IPS DF 4.7 (cell line): ENCODE data around the gene LRIG1.
A peak's percentile ranks its signal among the peaks of the same experiment; 100 is the strongest.
"Not testable (repeated sequence)": the region's sequence is repeated elsewhere in the genome, so short reads cannot be mapped to it uniquely, and the experiment has no call there.

Experiments used
- DNase-seq: peaks from one replicate; pipeline ENCODE4 v3.0.0-alpha.2; 2013; ENCODE audit warnings: low spot score; ENCODE audit errors: extremely low read depth

The LRIG1 gene

DNA sequence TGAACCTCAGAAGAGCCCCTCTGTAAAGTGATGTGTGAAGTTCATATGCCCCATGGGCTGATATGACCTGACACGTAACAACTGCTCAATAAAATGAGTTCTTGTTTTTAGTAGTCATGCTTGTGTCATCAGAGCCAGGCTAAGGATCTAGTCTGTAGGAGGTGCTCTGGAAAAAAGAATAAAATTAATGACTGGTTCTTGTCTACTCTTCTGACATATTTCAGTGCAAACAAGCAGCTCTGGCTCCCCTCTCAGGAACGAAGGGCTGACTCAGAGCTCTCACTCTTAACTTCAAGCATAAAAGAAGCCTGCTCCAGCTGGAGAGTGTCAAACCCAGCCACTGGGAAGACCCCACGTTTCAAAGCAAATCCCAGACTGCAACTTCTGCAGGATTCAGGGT, 77.0 kb downstream of the LRIG1 start:
- no peak for DNase-seq

DNA sequence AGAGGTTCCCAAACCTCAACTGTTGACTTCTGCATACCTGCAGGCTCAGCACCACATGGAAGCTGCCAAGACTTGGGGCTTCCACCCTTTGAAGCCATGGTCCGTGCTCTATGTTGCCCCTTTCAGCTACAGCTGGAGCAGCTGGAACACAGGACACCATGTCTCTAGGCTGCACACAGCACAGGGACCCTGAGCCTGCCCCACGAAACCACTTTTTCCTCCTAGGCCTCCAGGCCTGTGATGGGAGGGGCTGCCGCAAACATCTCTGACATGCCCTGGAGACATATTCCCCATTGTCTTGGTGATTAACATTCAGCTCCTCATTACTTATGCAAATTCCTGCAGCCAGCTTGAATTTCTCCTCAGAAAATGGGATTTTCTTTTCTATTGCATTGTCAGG, 78.9 kb downstream of the LRIG1 start:
- DNase-seq, result not testable (repeated sequence)

DNA sequence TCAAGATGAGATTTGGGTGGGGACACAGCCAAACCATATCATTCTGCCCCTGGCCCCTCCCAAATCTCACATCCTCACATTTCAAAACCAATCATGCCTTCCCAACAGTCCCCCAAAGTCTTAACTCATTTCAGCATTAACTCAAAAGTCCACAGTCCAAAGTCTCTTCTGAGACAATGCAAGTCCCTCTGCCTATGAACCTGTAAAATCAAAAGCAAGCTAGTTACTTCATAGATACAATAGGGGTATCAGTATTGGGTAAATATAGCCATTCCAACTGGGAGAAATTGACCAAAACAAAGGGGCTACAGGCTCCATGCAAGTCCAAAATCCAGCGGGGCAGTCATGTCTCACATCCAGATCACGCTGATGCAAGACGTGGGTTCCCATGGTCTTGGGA, 79.7 kb downstream of the LRIG1 start:
- DNase-seq, result not testable (repeated sequence)

- DNase-seq, result no peak
Observed at GRCh38 chr3:66419036-66419435, 81.8 kb downstream of the LRIG1 start.

DNA sequence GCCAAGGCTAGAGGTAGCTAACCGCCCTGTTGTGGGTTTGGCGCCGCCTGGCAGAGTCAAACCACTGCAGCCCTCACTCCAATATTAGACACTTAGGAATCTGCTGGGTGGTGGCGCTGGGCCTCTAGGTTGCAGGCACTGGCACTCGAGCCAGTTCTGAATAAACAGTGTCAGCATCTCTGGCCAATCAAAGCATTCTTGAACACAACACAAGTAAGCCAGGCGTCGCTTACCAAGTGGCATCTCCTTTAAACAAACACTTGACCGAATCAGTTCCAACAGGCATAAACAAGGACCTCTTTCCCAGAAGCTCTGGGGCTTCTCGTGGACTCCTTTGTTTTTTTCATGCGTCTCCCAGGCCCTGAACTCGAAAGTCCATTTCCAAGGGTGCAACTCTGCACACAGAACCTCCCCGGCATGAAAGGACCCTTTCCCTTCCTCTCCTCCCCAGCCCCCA, 82.3 kb downstream of the LRIG1 start:
- DNase-seq, result no peak

GRCh38 chr3:66416556-66417304, 84.1 kb downstream of the LRIG1 start:
- DNase-seq, result no peak

GRCh38 chr3:66415867-66416428, 84.9 kb downstream of the LRIG1 start:
- no peak for DNase-seq

DNA sequence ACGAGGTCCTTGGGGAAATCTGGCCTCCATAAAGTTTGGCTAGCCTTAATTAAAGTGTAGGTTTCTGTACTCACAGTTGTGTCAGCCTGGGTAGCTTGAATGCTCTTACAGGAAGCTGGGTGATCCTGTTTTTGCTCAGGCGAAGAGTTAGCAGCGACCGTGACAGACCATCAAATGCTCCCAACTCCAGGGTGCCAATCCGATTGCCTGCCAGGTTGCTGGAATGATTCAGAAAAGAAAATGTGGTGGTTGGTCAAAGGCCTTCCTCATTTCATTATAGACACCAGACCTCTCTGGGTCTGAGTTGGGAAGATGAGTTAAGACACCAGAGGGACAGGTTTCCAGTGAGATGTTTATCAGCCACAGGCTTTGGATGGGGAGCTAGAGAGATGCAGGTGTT, 86.0 kb downstream of the LRIG1 start:
- DNase-seq, result no peak

DNA sequence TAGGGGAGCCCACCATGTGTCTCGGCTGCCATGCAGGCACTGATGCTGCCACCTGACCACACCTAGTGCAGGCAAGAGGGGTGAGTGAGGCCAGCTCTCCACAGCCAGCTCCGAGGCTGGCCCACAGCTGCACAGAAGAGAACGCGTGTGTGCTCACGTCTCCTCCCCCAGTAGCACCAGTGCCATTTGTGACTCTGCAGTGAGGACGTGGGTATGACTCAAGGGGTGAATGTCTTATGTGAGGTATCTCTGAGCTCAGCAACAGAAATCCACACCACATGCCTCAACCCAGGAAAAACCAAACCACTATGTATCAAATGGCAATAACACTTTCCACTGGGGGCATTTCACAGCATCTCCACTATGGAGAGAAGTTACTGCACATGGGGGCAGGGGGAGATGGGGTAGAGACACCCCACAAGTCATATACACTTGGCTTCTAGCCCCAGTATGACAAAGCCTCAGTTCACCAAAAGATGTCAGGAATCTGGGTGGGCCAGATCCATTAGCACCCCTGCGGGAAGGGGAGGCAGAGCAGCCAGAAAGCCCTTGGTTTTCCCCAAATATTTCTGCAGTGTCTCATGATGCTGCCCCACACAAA, 87.6 kb downstream of the LRIG1 start:
- no peak for DNase-seq

GRCh38 chr3:66411961-66412887, 88.6 kb downstream of the LRIG1 start:
- no peak for DNase-seq

DNA sequence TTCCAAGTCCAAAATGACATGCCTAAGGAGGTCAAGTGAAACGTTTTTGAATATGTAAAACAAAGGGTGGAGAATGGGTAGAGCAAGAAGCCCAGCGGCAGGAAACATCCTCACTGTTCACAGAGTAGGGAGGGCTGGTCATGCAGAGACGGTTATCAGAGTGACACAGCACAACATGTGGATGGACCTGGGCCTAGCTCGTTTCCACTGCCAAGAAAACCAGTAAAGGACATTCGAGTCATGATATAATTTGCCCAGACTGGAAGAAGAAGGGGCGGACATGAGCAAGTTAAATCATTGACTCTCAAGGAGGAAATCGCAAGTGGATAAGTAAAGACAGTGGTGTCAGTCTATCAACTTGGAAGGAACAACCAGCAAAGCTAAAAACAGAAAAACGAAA, 89.3 kb downstream of the LRIG1 start:
- no peak for DNase-seq

- no peak for DNase-seq
Observed at GRCh38 chr3:66410976-66411375, 89.8 kb downstream of the LRIG1 start.

- DNase-seq, result no peak
Observed at GRCh38 chr3:66409771-66410754, 90.8 kb downstream of the LRIG1 start.

DNA sequence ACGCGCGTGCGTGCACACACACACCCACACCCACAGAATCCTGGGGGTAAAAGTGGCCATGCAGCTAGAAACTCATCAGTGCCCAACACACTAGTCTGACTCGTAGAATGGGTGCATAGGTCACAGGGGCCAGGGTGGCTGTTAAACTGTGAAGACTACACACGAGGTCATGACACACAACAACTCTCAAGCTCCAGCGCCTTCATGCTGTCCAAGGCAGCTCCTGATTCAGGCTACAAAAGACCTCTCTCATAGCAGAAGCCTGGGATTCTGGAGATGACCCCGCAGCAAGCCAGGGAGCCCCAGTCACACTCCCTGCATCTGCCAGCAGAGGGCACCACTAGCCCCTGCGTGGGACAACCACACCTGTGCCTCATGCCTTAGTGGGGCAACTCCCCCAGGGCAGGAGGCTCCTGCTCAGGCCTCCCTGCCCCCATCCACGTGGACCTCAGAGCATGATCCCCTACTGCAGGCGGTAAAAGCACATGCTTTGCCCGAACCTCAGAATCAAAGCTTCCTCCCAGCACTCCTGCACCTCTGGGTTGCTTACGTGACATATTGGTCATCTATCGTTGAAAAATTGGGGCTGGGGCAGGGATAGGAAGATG, 93.1 kb downstream of the LRIG1 start:
- DNase-seq, result peak; percentile 16

DNA sequence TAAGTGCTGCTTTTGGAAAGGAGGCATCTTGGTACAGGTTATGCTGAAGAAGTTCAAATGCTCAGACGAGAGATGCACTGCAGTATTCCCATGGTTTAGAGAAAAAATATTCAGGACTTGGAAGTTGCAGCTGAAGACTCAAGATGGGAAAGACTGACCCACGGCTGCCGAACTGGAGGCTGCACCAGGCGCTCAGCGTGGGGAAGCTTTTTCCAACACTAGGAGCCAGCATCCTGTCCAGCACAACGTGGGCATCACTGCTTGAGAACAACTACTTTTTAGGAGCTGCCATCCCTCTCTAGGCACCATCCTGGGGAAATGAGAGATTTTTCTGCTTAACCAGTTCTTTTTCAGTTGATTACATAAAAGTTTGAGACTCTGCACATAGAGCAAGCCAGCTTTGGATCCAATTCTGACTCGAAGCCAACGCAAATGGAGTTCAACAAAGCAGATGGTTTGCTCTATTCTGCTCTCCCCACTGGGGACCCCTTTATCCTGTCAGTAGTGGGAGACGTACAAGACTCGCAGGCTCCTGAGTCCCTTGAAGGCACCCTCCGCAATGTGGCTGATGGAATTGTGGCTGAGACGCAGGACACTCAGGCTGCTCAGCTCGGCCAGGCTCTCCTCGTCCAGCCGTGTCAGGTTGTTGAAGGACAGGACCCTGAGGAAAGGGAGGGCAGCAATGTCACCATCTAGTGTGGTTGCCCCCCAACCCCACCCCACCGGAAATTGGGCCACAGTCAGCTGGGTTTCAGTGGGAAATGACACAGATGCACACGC, 93.8 kb downstream of the LRIG1 start:
- DNase-seq, result no peak

DNA sequence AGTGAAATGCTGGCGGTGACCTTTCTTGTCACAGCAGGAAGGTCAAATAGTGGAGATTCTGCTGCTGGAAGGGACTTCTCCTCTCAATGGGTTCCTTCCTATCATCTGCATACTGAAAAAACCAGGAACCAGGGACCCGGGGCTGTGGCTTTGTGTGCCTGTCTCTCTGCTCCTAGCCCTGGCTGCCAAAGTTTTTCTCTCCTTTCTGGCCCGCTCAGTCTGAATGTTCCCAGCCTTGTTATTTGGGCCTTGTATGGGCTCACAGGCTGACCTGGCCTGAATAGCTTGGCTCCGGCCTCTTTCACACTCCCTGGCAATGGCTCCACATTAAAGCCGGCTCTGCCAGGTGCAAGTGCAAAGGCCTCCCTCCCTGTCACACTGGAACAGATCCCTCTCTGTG, 94.7 kb downstream of the LRIG1 start:
- no peak for DNase-seq

GRCh38 chr3:66405701-66406091, 95.1 kb downstream of the LRIG1 start:
- no peak for DNase-seq

- DNase-seq, result no peak
Observed at GRCh38 chr3:66404903-66405700, 95.7 kb downstream of the LRIG1 start.

DNA sequence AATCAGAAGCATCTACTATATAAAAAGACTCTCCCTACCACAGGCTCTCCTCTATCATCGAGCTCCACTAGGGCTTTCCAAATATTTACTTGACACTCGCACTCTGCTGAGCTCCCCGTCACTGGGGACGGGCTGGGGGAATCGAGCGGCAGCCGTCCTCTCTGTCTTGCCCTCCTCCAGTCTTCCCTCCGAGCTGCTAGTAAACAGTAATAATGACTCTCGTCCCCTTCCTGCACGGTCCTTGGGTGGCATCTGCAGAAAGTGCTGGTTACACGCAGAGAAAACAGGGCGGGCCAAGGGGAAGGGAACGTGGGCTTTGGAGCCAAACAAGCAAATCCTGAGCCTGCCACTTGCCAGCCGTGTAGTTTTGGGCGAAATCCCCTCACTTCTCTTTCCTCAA, 96.6 kb downstream of the LRIG1 start:
- DNase-seq, result no peak
